HCT116 (cell line): Measurements from ENCODE around the gene RNF225. TPM values are rescaled to one million over a fixed set of nuclear protein-coding genes. Genes with fewer than 3 reads are reported as not detected.

ENCODE experiments used
- ATAC-seq: fragments of 200-7000 bp; cut with Tn5 transposase; 2 replicates; pipeline ENCODE4 v1.9.1; 2020; ENCODE audit warnings: mild to moderate bottlenecking, moderate library complexity
- BruUV-seq: library from RNA; stranded (reverse); fragments of 400-500 nt; replicated peaks from 2 replicates; lab custom pipeline; 2021; lab: Mats Ljungman, UMichigan
- CTCF ChIA-PET: fragments of 300-600 bp; sonication (Branson Sonifier 250); formaldehyde crosslinking; loops from one replicate; lab custom pipeline; 2021; ENCODE audit warnings: antibody characterized with exemption; lab: Charles Lee
- POLR2A ChIA-PET: fragments of 300-600, 350-600 bp; sonication (Branson Sonifier 250); formaldehyde crosslinking; loops from one replicate; lab custom pipeline; 2021; ENCODE audit warnings: antibody characterized with exemption; lab: Charles Lee
- RAD21 ChIA-PET, 2 experiments: fragments of 300-600 bp; sonication (Branson Sonifier 250); formaldehyde crosslinking; loops; one replicate each; lab custom pipeline; 2023; ENCODE audit warnings: low total read pairs in 2 of 2; ENCODE audit not compliant: uncharacterized antibody in 2 of 2, unreplicated experiment in 2 of 2, low non-redundant PET in 1 of 2; lab: Charles Lee
- DNase-seq: peaks from one replicate; pipeline ENCODE4 v3.0.0-alpha.2; 2010; ENCODE audit warnings: low read depth, low spot score
- H2AFZ ChIP-seq: fragments of 200-600 bp; shearing (Covaris generic), sonication (generic); 2 replicates; pipeline ENCODE4 v1.6.1; 2017; ENCODE audit warnings: low read depth, mixed run types, mixed read lengths, antibody characterized with exemption, low read length; ENCODE audit not compliant: poor library complexity, severe bottlenecking
- H3K27ac ChIP-seq: 2 replicates; pipeline ENCODE4 v1.5.1; 2012; ENCODE audit warnings: low read depth, low read length
- H3K27me3 ChIP-seq: fragments of 200-600 bp; sonication (generic); 2 replicates; pipeline ENCODE4 v1.6.1; 2016; ENCODE audit warnings: mixed run types, low read length, mixed read lengths; ENCODE audit not compliant: insufficient read depth
- H3K36me3 ChIP-seq, 2 experiments: fragments of 200-500 bp in 1 of 2; fragments of 200-600 bp in 1 of 2; sonication (Bioruptor generic) in 1 of 2; sonication (generic) in 1 of 2; 2 replicates each; pipeline versions ENCODE4 v1.5.1 to v1.6.1; 2014 to 2016; ENCODE audit warnings: low read length in 2 of 2, inconsistent platforms in 1 of 2, mixed read lengths in 1 of 2, mixed run types in 1 of 2; ENCODE audit not compliant: insufficient read depth in 2 of 2, control insufficient read depth in 1 of 2
- H3K4me1 ChIP-seq, 2 experiments: fragments of 200-600 bp in 1 of 2; sonication (generic) in 1 of 2; 2 replicates each; pipeline versions ENCODE4 v1.5.1 to v1.6.1; 2012 to 2017; ENCODE audit warnings: low read length in 2 of 2, inconsistent platforms in 1 of 2, mild to moderate bottlenecking in 1 of 2, mixed read lengths in 1 of 2, mixed run types in 1 of 2, moderate library complexity in 1 of 2; ENCODE audit not compliant: insufficient read depth in 2 of 2, control insufficient read depth in 1 of 2
- H3K4me2 ChIP-seq: fragments of 200-600 bp; sonication (generic); 2 replicates; pipeline ENCODE4 v1.6.1; 2017; ENCODE audit warnings: mixed run types, low read length, mixed read lengths
- H3K4me3 ChIP-seq, 2 experiments: fragments of 200-600 bp in 1 of 2; sonication (generic) in 1 of 2; replicated peaks in 1 of 2; 2 replicates each; pipeline ENCODE4 v1.5.1; 2011 to 2016; ENCODE audit warnings: low read length in 2 of 2, control low read depth in 1 of 2, low read depth in 1 of 2, mild to moderate bottlenecking in 1 of 2, mixed read lengths in 1 of 2, mixed run types in 1 of 2
- H3K79me2 ChIP-seq: fragments of 200-600 bp; sonication (generic); 2 replicates; pipeline ENCODE4 v1.6.1; 2017; ENCODE audit warnings: mild to moderate bottlenecking, mixed run types, low read length, moderate library complexity, mixed read lengths; ENCODE audit not compliant: insufficient read depth
- H3K9ac ChIP-seq: fragments of 200-600 bp; sonication (generic); 2 replicates; pipeline ENCODE4 v1.6.1; 2016; ENCODE audit warnings: low read length, mixed read lengths
- H3K9me2 ChIP-seq: fragments of 200-600 bp; sonication (generic), shearing (Covaris generic); 2 replicates; pipeline ENCODE4 v1.6.1; 2017; ENCODE audit warnings: mixed run types, mild to moderate bottlenecking, moderate library complexity; ENCODE audit not compliant: insufficient read depth
- H3K9me3 ChIP-seq, 2 experiments: fragments of 200-500 bp in 1 of 2; fragments of 200-600 bp in 1 of 2; sonication (Bioruptor generic) in 1 of 2; sonication (generic) in 1 of 2; 2 replicates each; pipeline ENCODE4 v1.6.1; 2014 to 2017; ENCODE audit warnings: low read length in 2 of 2, mixed read lengths in 2 of 2, inconsistent platforms in 1 of 2, low read depth in 1 of 2, mild to moderate bottlenecking in 1 of 2, mixed run types in 1 of 2, moderate library complexity in 1 of 2; ENCODE audit not compliant: control insufficient read depth in 1 of 2, insufficient read depth in 1 of 2
- H4K20me1 ChIP-seq: fragments of 200-600 bp; sonication (generic), shearing (Covaris generic); 2 replicates; pipeline ENCODE4 v1.6.1; 2017; ENCODE audit warnings: mixed run types, mild to moderate bottlenecking, moderate library complexity; ENCODE audit not compliant: insufficient read depth
- ATF3 ChIP-seq: IDR thresholded peaks from 2 replicates; pipeline ENCODE4 v1.6.1; 2012
- CBX3 ChIP-seq: IDR thresholded peaks from 2 replicates; pipeline ENCODE4 v1.6.1; 2012; ENCODE audit warnings: low read depth
- CTCF ChIP-seq, 3 experiments: fragments of 200-600 bp in 1 of 3; sonication (generic) in 1 of 3; IDR thresholded peaks in 2 of 3; conservative IDR thresholded peaks in 1 of 3; 2 replicates each; pipeline ENCODE4 v1.5.1; 2012 to 2017; ENCODE audit warnings: low read depth in 2 of 3, low read length in 2 of 3, antibody characterized with exemption in 1 of 3, borderline replicate concordance in 1 of 3, control low read depth in 1 of 3, mild to moderate bottlenecking in 1 of 3, mixed read lengths in 1 of 3, mixed run types in 1 of 3, moderate library complexity in 1 of 3; ENCODE audit not compliant: insufficient read depth in 1 of 3
- ELF1 ChIP-seq: IDR thresholded peaks from 2 replicates; pipeline ENCODE4 v1.6.1; 2012; ENCODE audit warnings: low read depth, borderline replicate concordance
- EZH2phosphoT487 ChIP-seq: fragments of 200-600 bp; IDR thresholded peaks from 2 replicates; pipeline ENCODE4 v1.6.1; 2018; ENCODE audit warnings: antibody characterized with exemption, borderline replicate concordance
- JUND ChIP-seq: IDR thresholded peaks from 2 replicates; pipeline ENCODE4 v1.6.1; 2012
- POLR2A ChIP-seq: IDR thresholded peaks from 2 replicates; pipeline ENCODE4 v1.7.0; 2011; ENCODE audit warnings: borderline replicate concordance; ENCODE audit not compliant: insufficient read depth, insufficient read length; ENCODE audit errors: extremely low read depth
- SIN3A ChIP-seq: IDR thresholded peaks from 2 replicates; pipeline ENCODE4 v1.6.1; 2012; ENCODE audit warnings: low read depth
- SP1 ChIP-seq: IDR thresholded peaks from 2 replicates; pipeline ENCODE4 v1.6.1; 2012; ENCODE audit warnings: low read depth
- SRF ChIP-seq: IDR thresholded peaks from 2 replicates; pipeline ENCODE4 v1.6.1; 2012; ENCODE audit warnings: low read depth
- TCF7L2 ChIP-seq: IDR thresholded peaks from 2 replicates; pipeline ENCODE4 v1.7.0; 2011; ENCODE audit warnings: borderline replicate concordance, inconsistent platforms; ENCODE audit not compliant: insufficient read depth, insufficient read length; ENCODE audit errors: extremely low read depth
- ZBTB33 ChIP-seq: IDR thresholded peaks from 2 replicates; pipeline ENCODE4 v1.6.1; 2011; ENCODE audit warnings: mild to moderate bottlenecking, low read length, moderate library complexity; ENCODE audit not compliant: insufficient replicate concordance; ENCODE audit errors: extremely low read depth
- ZFX ChIP-seq: fragments of 450-650 bp; IDR thresholded peaks from 2 replicates; pipeline ENCODE4 v1.6.1; 2017
- ZNF274 ChIP-seq: fragments of 200-500 bp; sonication (Bioruptor generic); IDR thresholded peaks from 2 replicates; pipeline ENCODE4 v1.6.1; 2014; ENCODE audit warnings: mild to moderate bottlenecking, low read depth, low read length, inconsistent platforms
- intact Hi-C: fragments of 100-400 bp; cut with micrococcal nuclease; formaldehyde crosslinking; loops from 2 replicates; pipeline ENCODE4 v1.10.0; 2022
- total RNA-seq: library from RNA; stranded (reverse); gene quantifications from one replicate; pipeline ENCODE4 v1.2.1, GENCODE V29; 2021; ENCODE audit not compliant: unreplicated experiment

Gene RNF225
- total RNA-seq, 1 experiment from 2014 or later: 1.2 TPM

- ATAC-seq: no peak
- TF ChIP-seq CBX3 (no peak), SP1 (no peak), ELF1 (no peak), TCF7L2 (no peak), SRF (no peak), ZNF274 (no peak), POLR2A (no peak), JUND (no peak)
- intact Hi-C loops: no loop called here
- Histone ChIP-seq H3K27me3 (no peaks in the 10 kb centered on the region), H3K27ac (no peak within 1 kb of the TSS), H3K36me3 (no peaks in the 10 kb centered on the region), H3K9me2 (no peaks in the 10 kb centered on the region), H3K79me2 (no peaks in the 10 kb centered on the region), H3K4me3 (no peak within 1 kb of the TSS), H3K4me1 (no peaks in the 10 kb centered on the region), H3K9ac (no peak within 1 kb of the TSS), H3K9me3 (no peaks in the 10 kb centered on the region), H2AFZ (no peak within 1 kb of the TSS), H3K4me2 (no peak within 1 kb of the TSS), H4K20me1 (no peaks in the 10 kb centered on the region)
- BruUV-seq: no TSS peak
- POLR2A ChIA-PET: interaction anchor here (1.4 to 1.9 kb wide), 2 partner anchors 9 kb away, joined by 6 to 7 read pairs; partner anchors contain the start of gene ZNF497
- RAD21 ChIA-PET: no interaction called here
- CTCF ChIA-PET: no interaction called here
- no peak for DNase-seq
These were observed 42.4 kb upstream of the RNF225 start, which contains the start of gene A1BG for GRCh38 chr19:58352760-58353671. TSS of gene A1BG (minus strand) at chr19:58353492. CDS start at chr19:58353437, 55 bp downstream.

GRCh38 chr19:58353717-58354477, 41.6 kb upstream of the RNF225 start:
- RAD21 ChIA-PET: no interaction called here
- H3K4me2 ChIP-seq: no peak overlapping the region
- no peaks in the 10 kb centered on the region for H3K9me3 ChIP-seq
- POLR2A ChIA-PET: interaction anchor here (1.9 kb wide), 1 partner anchor 9 kb away, joined by 6 read pairs; the partner anchor contains the start of gene ZNF497
- no peaks in the 10 kb centered on the region for H3K36me3 ChIP-seq
- H2AFZ ChIP-seq: no peak overlapping the region
- H3K27me3 ChIP-seq: no peaks in the 10 kb centered on the region
- H3K27ac ChIP-seq: no peak overlapping the region
- H4K20me1 ChIP-seq: no peaks in the 10 kb centered on the region
- no peak overlapping the region for H3K9ac ChIP-seq
- H3K4me3 ChIP-seq: no peak overlapping the region
- H3K9me2 ChIP-seq: no peaks in the 10 kb centered on the region
- no peaks in the 10 kb centered on the region for H3K79me2 ChIP-seq
- DNase-seq (no peak), ATAC-seq (no peak)
- no peaks in the 10 kb centered on the region for H3K4me1 ChIP-seq
- CTCF ChIA-PET: no interaction called here
- intact Hi-C loops: no loop called here
- BruUV-seq: no TSS peak
- TF ChIP-seq ZFX (no peak), ATF3 (no peak), SIN3A (no peak), CBX3 (no peak), EZH2phosphoT487 (no peak), ZBTB33 (no peak), POLR2A (no peak), CTCF (IDR thresholded peaks at IDR 0.05 in 2 of 3, conservative IDR thresholded peaks at IDR 0.05 in 1 of 3; ENCODE audit: borderline replicate concordance in 1 of 3, insufficient read depth in 1 of 3, low read depth in 2 of 3, low read length in 2 of 3) (no peak)
